ENCODE measurements around the gene POU2F1. TPM values are rescaled to one million over a fixed set of nuclear protein-coding genes. Genes with fewer than 3 reads are reported as not detected.

POU2F1 gene
- total RNA-seq, 1 donor from 2014 or later: 3.9 TPM

GRCh38 chr1:167373986-167374385 is 153.3 kb downstream of the POU2F1 start:
- TF ChIP-seq CTCF (IDR thresholded peaks at IDR 0.05; ENCODE audit: insufficient read depth, low read length, severe bottlenecking): no peak
- FAIRE-seq: no peak
- DNase-seq (ENCODE audit: low read depth): no peak
- Histone ChIP-seq H3K27me3 (ENCODE audit: control insufficient read depth, insufficient read depth, low read length) (no peaks in the 10 kb centered on the region), H3K4me3 (ENCODE audit: low read depth, low read length) (no peak overlapping the region), H3K36me3 (ENCODE audit: control insufficient read depth, insufficient read depth, low read length) (peaks cover 1% of the 10 kb centered on the region)

GRCh38 chr1:167375949-167376348 is 155.3 kb downstream of the POU2F1 start:
- TF ChIP-seq CTCF (IDR thresholded peaks at IDR 0.05; ENCODE audit: insufficient read depth, low read length, severe bottlenecking): no peak
- no peak for DNase-seq (ENCODE audit: low read depth)
- Histone ChIP-seq H3K36me3 (ENCODE audit: control insufficient read depth, insufficient read depth, low read length) (peaks cover 1% of the 10 kb centered on the region), H3K4me3 (ENCODE audit: low read depth, low read length) (no peak overlapping the region), H3K27me3 (ENCODE audit: control insufficient read depth, insufficient read depth, low read length) (no peaks in the 10 kb centered on the region)
- no peak for FAIRE-seq

- no peak for FAIRE-seq
- Histone ChIP-seq H3K4me3 (ENCODE audit: low read depth, low read length) (no peak overlapping the region), H3K36me3 (ENCODE audit: control insufficient read depth, insufficient read depth, low read length) (no peaks in the 10 kb centered on the region), H3K27me3 (ENCODE audit: control insufficient read depth, insufficient read depth, low read length) (no peaks in the 10 kb centered on the region)
- no peak for TF ChIP-seq CTCF (IDR thresholded peaks at IDR 0.05; ENCODE audit: insufficient read depth, low read length, severe bottlenecking)
- no peak for DNase-seq (ENCODE audit: low read depth)
Measured at GRCh38 chr1:167387251-167387910, 166.7 kb downstream of the POU2F1 start.

GRCh38 chr1:167388976-167389375 is 168.3 kb downstream of the POU2F1 start:
- TF ChIP-seq CTCF (IDR thresholded peaks at IDR 0.05; ENCODE audit: insufficient read depth, low read length, severe bottlenecking): no peak
- DNase-seq (ENCODE audit: low read depth): no peak
- FAIRE-seq: no peak
- no peaks in the 10 kb centered on the region for H3K36me3 ChIP-seq (ENCODE audit: control insufficient read depth, insufficient read depth, low read length)
- no peaks in the 10 kb centered on the region for H3K27me3 ChIP-seq (ENCODE audit: control insufficient read depth, insufficient read depth, low read length)
- no peak overlapping the region for H3K4me3 ChIP-seq (ENCODE audit: low read depth, low read length)

- H3K4me3 ChIP-seq (ENCODE audit: low read depth, low read length): no peak overlapping the region
- no peak for DNase-seq (ENCODE audit: low read depth)
- TF ChIP-seq CTCF (IDR thresholded peaks at IDR 0.05; ENCODE audit: insufficient read depth, low read length, severe bottlenecking): no peak
- no peaks in the 10 kb centered on the region for H3K27me3 ChIP-seq (ENCODE audit: control insufficient read depth, insufficient read depth, low read length)
- FAIRE-seq: no peak
- no peaks in the 10 kb centered on the region for H3K36me3 ChIP-seq (ENCODE audit: control insufficient read depth, insufficient read depth, low read length)
Measured at GRCh38 chr1:167392200-167392696, 171.6 kb downstream of the POU2F1 start.

Measured in bronchial epithelial cell (primary cell).